PC-9 (cell line): ENCODE measurements around the gene WDCP. TPM values are rescaled to one million over a fixed set of nuclear protein-coding genes. Genes with fewer than 3 reads are reported as not detected.

Experiments
- BruUV-seq: library from RNA; stranded (reverse); fragments of 400-500 nt; replicated peaks from 2 replicates; lab custom pipeline; 2021; lab: Mats Ljungman, UMichigan
- CTCF ChIA-PET: fragments of 300-600 bp; sonication (Branson Sonifier 250); formaldehyde crosslinking; loops from one replicate; lab custom pipeline; 2022; ENCODE audit warnings: antibody characterized with exemption; lab: Charles Lee
- POLR2A ChIA-PET: fragments of 300-600 bp; sonication (Branson Sonifier 250); formaldehyde crosslinking; loops from one replicate; lab custom pipeline; 2022; ENCODE audit warnings: antibody characterized with exemption; ENCODE audit not compliant: unreplicated experiment; lab: Charles Lee
- DNase-seq, 2 experiments: peaks; one replicate each; pipeline versions ENCODE4 v3.0.0 to v3.0.0-alpha.2; 2015 to 2022; ENCODE audit warnings: mixed read lengths in 1 of 2
- H2AFZ ChIP-seq: fragments of 200-600 bp; sonication (generic); 2 replicates; pipeline ENCODE4 v1.8.1; 2017; ENCODE audit warnings: antibody characterized with exemption
- H3F3A ChIP-seq: fragments of 200-600 bp; sonication (generic); 2 replicates; pipeline ENCODE4 v1.8.1; 2017; ENCODE audit warnings: antibody characterized with exemption, mild to moderate bottlenecking, low read depth; ENCODE audit not compliant: insufficient read depth
- H3K27ac ChIP-seq: fragments of 200-600 bp; sonication (generic); 2 replicates; pipeline ENCODE4 v1.6.1; 2016; ENCODE audit warnings: mixed run types
- H3K27me3 ChIP-seq: fragments of 200-600 bp; sonication (generic); 2 replicates; pipeline ENCODE4 v1.6.1; 2016; ENCODE audit warnings: low read depth, mixed run types; ENCODE audit not compliant: insufficient read depth
- H3K36me3 ChIP-seq: fragments of 200-600 bp; sonication (generic); 2 replicates; pipeline ENCODE4 v1.6.1; 2016; ENCODE audit warnings: low read depth, mixed run types
- H3K4me1 ChIP-seq: fragments of 200-600 bp; sonication (generic); replicated peaks from 2 replicates; pipeline ENCODE4 v1.6.1; 2016; ENCODE audit warnings: mixed run types; ENCODE audit not compliant: insufficient read depth
- H3K4me2 ChIP-seq: fragments of 200-600 bp; sonication (generic); 2 replicates; pipeline ENCODE4 v1.6.1; 2017; ENCODE audit warnings: mixed run types
- H3K4me3 ChIP-seq: fragments of 200-600 bp; sonication (generic); 2 replicates; pipeline ENCODE4 v1.6.1; 2016; ENCODE audit warnings: mixed run types
- H3K79me2 ChIP-seq: fragments of 200-600 bp; sonication (generic); 2 replicates; pipeline ENCODE4 v1.6.1; 2017; ENCODE audit warnings: low read depth, mixed run types
- H3K9me2 ChIP-seq: fragments of 200-600 bp; sonication (generic); 2 replicates; pipeline ENCODE4 v1.8.1; 2017; ENCODE audit warnings: mild to moderate bottlenecking; ENCODE audit not compliant: insufficient read depth
- H3K9me3 ChIP-seq: fragments of 200-600 bp; sonication (generic); 2 replicates; pipeline ENCODE4 v1.8.1; 2016; ENCODE audit warnings: low read depth; ENCODE audit not compliant: insufficient read depth
- H4K20me1 ChIP-seq: fragments of 200-600 bp; sonication (generic); 2 replicates; pipeline ENCODE4 v1.8.1; 2017; ENCODE audit not compliant: insufficient read depth
- EZH2 ChIP-seq: fragments of 200-600 bp; sonication (generic); IDR thresholded peaks from 2 replicates; pipeline ENCODE4 v1.8.0; 2017; ENCODE audit warnings: antibody characterized with exemption, low read depth
- intact Hi-C: fragments of 100-400 bp; cut with micrococcal nuclease; formaldehyde crosslinking; loops from one replicate; pipeline ENCODE4 v1.10.0; 2022; ENCODE audit not compliant: unreplicated experiment
- total RNA-seq: library from RNA; stranded (reverse); gene quantifications from 2 replicates; pipeline ENCODE4 v1.2.3, GENCODE V29; 2021
- TF ChIP-seq, protein P1 (sequence below): fragments of 200-600 bp; sonication (generic); conservative IDR thresholded peaks from 2 replicates; pipeline ENCODE4 v1.6.1; 2017; ENCODE audit warnings: mixed run types, antibody characterized with exemption, mild to moderate bottlenecking, moderate library complexity

WDCP gene
- total RNA-seq, 1 experiment from 2014 or later, result 13.5 TPM

DNA sequence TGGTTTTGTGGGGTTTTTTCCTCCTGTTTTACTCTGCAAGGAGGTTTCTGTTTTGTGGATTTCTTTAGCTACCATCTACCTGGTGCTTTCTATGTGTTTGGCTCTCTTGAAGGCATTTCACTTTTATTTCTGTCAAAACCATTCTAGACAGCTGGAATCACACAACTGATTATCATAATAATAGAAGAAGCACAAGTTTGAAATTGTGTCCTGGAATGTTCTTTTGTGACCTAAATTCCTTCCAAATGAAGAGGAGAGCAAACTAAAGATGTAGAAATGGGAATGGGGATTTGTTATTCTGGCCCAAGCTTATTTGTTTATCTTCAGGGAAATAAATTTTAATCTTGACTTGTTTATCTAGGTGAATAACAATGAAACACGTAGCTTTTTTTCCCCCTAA is 54.3 kb downstream of the WDCP start:
- Histone ChIP-seq H3K4me2 (no peak overlapping the region), H3K27me3 (no peaks in the 10 kb centered on the region), H3K4me1 (no peaks in the 10 kb centered on the region), H3K9me2 (no peaks in the 10 kb centered on the region), H4K20me1 (no peaks in the 10 kb centered on the region), H3K27ac (no peak overlapping the region), H3K4me3 (no peak overlapping the region), H2AFZ (no peak overlapping the region), H3F3A (0 out of 2 replicates have a peak, but pooled peaks cover 12% of the 10 kb centered on the region), H3K9me3 (no peaks in the 10 kb centered on the region), H3K79me2 (no peaks in the 10 kb centered on the region), H3K36me3 (no peaks in the 10 kb centered on the region)
- no TSS peak for BruUV-seq
- DNase-seq, result no peak
- intact Hi-C loops, result no loop called here
- ChIA-PET POLR2A (no interaction called here), CTCF (no interaction called here)
- TF ChIP-seq, protein P1, sequence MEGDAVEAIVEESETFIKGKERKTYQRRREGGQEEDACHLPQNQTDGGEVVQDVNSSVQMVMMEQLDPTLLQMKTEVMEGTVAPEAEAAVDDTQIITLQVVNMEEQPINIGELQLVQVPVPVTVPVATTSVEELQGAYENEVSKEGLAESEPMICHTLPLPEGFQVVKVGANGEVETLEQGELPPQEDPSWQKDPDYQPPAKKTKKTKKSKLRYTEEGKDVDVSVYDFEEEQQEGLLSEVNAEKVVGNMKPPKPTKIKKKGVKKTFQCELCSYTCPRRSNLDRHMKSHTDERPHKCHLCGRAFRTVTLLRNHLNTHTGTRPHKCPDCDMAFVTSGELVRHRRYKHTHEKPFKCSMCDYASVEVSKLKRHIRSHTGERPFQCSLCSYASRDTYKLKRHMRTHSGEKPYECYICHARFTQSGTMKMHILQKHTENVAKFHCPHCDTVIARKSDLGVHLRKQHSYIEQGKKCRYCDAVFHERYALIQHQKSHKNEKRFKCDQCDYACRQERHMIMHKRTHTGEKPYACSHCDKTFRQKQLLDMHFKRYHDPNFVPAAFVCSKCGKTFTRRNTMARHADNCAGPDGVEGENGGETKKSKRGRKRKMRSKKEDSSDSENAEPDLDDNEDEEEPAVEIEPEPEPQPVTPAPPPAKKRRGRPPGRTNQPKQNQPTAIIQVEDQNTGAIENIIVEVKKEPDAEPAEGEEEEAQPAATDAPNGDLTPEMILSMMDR, result no peak
- TF ChIP-seq EZH2, result no peak

DNA sequence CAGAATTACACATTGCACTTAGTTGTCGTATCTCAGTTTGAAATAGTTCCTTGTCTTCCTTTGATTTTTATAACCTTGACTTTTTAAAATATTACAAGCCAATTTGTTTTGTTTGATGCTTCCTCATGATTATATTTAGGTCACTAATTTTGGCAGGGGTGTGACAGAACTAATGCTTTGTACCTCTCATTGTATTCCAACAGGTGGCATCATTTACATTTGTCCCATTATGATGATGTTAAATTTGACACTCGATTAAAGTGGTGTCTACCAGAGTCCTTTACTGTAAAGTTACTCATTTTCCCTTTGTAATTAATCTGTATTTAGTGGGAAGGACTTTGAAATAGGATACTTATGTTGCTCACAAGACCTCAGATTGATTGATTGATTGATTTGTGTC is 58.8 kb downstream of the WDCP start:
- intact Hi-C loops, result loop anchor here (1.0 to 10.0 kb wide), 3 partner anchors 73 to 396 kb away; partner anchors contain the start of gene TP53I3
- Histone ChIP-seq H4K20me1 (no peaks in the 10 kb centered on the region), H3K9me2 (no peaks in the 10 kb centered on the region), H3K9me3 (no peaks in the 10 kb centered on the region), H3K4me1 (no peaks in the 10 kb centered on the region), H3K27me3 (no peaks in the 10 kb centered on the region), H3K79me2 (no peaks in the 10 kb centered on the region), H2AFZ (no peak overlapping the region), H3K4me2 (no peak overlapping the region), H3K27ac (no peak overlapping the region), H3K4me3 (no peak overlapping the region), H3F3A (0 out of 2 replicates have a peak, but pooled peaks cover 8% of the 10 kb centered on the region), H3K36me3 (no peaks in the 10 kb centered on the region)
- CTCF ChIA-PET, result no interaction called here
- TF ChIP-seq, protein P1, result peak; percentile 73
- TF ChIP-seq EZH2, result no peak
- POLR2A ChIA-PET, result no interaction called here
- no peak for DNase-seq
- no TSS peak for BruUV-seq

Other genes with a start within 250 kb of the WDCP start
- gene ATAD2B, start 120.3 kb downstream of the WDCP start, total RNA-seq, result 12.6 and 12.8 TPM in 2 replicates
- gene UBXN2A, start 106.9 kb downstream of the WDCP start, total RNA-seq, result 16.9 and 17.6 TPM in 2 replicates
- gene MFSD2B, start 37.3 kb downstream of the WDCP start, total RNA-seq, result 0.78 and 1.1 TPM in 2 replicates
- gene FKBP1B, start 2.4 kb upstream of the WDCP start, total RNA-seq, result 4.5 and 4.6 TPM in 2 replicates
- gene SF3B6, start 28.9 kb upstream of the WDCP start, total RNA-seq, result 106 and 123 TPM in 2 replicates
- gene TP53I3, start 37.4 kb upstream of the WDCP start, total RNA-seq, result 21.4 and 22.9 TPM in 2 replicates
- 1.2 and 2.6 TPM in 2 replicates for gene PFN4, start 75.9 kb upstream of the WDCP start, total RNA-seq
- 16.8 and 20.7 TPM in 2 replicates for gene FAM228B, start 76.1 kb upstream of the WDCP start, total RNA-seq
- gene FAM228A, start 127.7 kb upstream of the WDCP start, total RNA-seq, result not detected in 2 replicates